Lower lobe of right lung (tissue), 2 donors: ENCODE measurements around the gene SART3. TPM values are rescaled to one million over a fixed set of nuclear protein-coding genes. Genes with fewer than 3 reads are reported as not detected.

Experiments used
- ATAC-seq, 2 donors: fragments of 200-7000 bp; cut with Tn5 transposase; one replicate each; pipeline ENCODE4 v1.9.1; 2020 to 2022; ENCODE audit warnings: mild to moderate bottlenecking in 2 of 2, moderate library complexity in 2 of 2
- DNase-seq: peaks from one replicate; pipeline ENCODE4 v3.0.0-alpha.2; 2020
- H3K27ac ChIP-seq: fragments of 200-600 bp; one replicate; pipeline ENCODE4 v1.8.0; 2022
- H3K27me3 ChIP-seq: fragments of 200-600 bp; one replicate; pipeline ENCODE4 v1.8.0; 2022; ENCODE audit warnings: low read depth
- H3K36me3 ChIP-seq: fragments of 200-600 bp; one replicate; pipeline ENCODE4 v1.8.0; 2022; ENCODE audit warnings: mild to moderate bottlenecking
- H3K4me1 ChIP-seq: fragments of 200-600 bp; one replicate; pipeline ENCODE4 v1.8.0; 2022
- H3K4me3 ChIP-seq: fragments of 200-600 bp; one replicate; pipeline ENCODE4 v1.8.0; 2022; ENCODE audit warnings: mild to moderate bottlenecking
- H3K9me3 ChIP-seq: fragments of 200-600 bp; one replicate; pipeline ENCODE4 v1.8.0; 2022
- intact Hi-C: fragments of 100-400 bp; cut with DNase I; formaldehyde crosslinking; loops from one replicate; pipeline ENCODE4 v1.11.0; 2022
- total RNA-seq: library from RNA; stranded (reverse); fragmentation: NEBNext Ultra II Directional; extraction: Animal tissue kit (Norgen Biotek cat#: 25700); gene quantifications from one replicate; pipeline ENCODE4 v1.2.1, GENCODE V29; 2021
- TF ChIP-seq, protein P1 (sequence below): fragments of 200-600 bp; IDR thresholded peaks from one replicate; pipeline ENCODE4 v1.8.0; 2022; ENCODE audit warnings: antibody characterized with exemption, mild to moderate bottlenecking
- donor health status: DM: no; HTN: yes; CAD: no; lungs with severe emphysema.

The SART3 gene
- total RNA-seq, 1 donor from 2014 or later, result 42.8 TPM

DNA sequence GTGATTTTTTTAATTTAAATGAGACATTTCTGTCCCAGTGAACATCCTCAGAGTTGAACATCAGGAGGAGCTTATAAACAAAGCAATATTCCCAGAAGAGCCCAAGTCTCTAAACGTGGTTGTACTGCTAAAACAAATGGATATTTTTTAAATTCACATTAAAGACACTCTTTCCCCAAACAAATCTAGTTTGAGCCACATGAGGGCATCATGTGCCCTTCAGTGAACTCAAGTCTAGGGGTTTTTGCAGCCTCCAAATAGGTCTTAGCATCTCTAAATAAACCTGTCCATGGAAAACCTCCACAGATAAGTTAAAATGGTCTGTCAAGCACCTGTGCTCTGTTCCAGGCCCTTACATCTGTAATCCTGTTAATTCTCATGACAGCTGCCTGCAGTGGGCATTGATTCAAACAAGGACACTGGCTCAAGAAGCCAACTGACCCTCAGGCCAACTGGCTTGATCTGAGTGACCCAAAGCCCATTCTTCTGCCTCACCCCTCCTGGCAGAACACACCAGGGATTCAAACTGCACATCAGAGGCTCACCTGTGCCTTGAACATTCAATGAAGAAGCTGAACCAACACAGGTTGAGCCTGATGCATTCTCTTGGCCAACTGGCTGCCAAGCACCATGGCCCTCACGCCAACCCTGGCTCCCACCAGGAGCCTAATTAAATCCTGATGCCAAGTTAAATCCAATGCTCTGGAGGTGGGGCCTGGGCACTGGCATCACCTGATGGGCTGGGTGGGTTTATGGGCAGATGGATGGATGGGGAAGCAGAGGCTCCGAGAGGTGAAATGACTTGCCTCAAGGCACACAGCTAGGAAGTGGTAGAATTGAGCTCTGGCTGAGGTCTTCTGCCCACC is 10.0 kb upstream of the SART3 start:
- H3K9me3 ChIP-seq, result no peaks in the 10 kb centered on the region
- ATAC-seq (no peak), DNase-seq (no peak)
- peaks cover 27% of the 10 kb centered on the region for H3K4me1 ChIP-seq
- no peak overlapping the region for H3K4me3 ChIP-seq
- H3K36me3 ChIP-seq, result peaks cover 44% of the 10 kb centered on the region
- TF ChIP-seq, protein P1, sequence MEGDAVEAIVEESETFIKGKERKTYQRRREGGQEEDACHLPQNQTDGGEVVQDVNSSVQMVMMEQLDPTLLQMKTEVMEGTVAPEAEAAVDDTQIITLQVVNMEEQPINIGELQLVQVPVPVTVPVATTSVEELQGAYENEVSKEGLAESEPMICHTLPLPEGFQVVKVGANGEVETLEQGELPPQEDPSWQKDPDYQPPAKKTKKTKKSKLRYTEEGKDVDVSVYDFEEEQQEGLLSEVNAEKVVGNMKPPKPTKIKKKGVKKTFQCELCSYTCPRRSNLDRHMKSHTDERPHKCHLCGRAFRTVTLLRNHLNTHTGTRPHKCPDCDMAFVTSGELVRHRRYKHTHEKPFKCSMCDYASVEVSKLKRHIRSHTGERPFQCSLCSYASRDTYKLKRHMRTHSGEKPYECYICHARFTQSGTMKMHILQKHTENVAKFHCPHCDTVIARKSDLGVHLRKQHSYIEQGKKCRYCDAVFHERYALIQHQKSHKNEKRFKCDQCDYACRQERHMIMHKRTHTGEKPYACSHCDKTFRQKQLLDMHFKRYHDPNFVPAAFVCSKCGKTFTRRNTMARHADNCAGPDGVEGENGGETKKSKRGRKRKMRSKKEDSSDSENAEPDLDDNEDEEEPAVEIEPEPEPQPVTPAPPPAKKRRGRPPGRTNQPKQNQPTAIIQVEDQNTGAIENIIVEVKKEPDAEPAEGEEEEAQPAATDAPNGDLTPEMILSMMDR, result peak; percentile 15
- no peak overlapping the region for H3K27ac ChIP-seq
- H3K27me3 ChIP-seq, result no peaks in the 10 kb centered on the region
- intact Hi-C loops, result no loop called here

DNA sequence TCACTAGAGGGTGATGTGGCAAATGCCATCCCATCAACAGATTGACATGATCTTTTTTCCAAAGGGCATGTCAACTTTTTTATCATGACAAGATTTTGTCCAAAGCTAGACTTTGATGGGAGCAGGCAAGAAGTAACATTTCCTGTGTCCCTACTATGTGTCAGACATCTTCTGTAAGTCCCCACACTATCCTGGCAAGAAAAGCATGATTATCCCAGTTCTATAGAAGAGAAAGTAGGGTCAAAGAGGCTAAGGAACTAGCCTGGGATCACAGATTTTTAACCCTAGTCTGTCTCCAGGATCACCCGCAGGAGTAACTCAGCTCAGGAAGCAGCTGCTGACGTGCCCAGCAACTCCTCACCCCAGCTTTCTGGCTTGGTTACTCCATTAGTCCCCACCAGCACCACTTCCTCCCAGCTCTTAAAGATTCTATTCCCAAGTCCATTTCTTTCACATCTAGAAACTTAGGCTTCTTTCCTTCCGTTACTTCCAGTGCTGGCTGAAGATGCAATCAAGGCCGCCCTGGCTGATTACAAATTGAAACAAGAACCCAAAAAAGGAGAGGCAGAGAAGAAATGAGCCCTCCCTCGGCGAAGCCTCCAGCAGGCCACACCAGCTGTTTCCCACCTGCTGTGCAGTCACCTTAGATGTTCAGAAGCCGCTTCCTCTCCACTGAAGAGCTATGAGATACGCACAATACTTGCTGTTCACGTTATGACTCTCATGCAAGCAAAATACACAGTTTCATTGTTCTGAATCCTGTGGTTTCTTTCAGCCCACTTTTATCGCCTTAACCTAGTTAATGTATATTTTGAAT is 7.6 kb upstream of the SART3 start:
- intact Hi-C loops, result no loop called here
- H3K27ac ChIP-seq, result peak overlapping the region; percentile 32
- TF ChIP-seq, protein P1, result no peak
- H3K9me3 ChIP-seq, result no peaks in the 10 kb centered on the region
- DNase-seq (no peak), ATAC-seq (no peak)
- H3K4me1 ChIP-seq, result peaks cover 48% of the 10 kb centered on the region
- H3K27me3 ChIP-seq, result no peaks in the 10 kb centered on the region
- H3K36me3 ChIP-seq, result peaks cover 66% of the 10 kb centered on the region
- H3K4me3 ChIP-seq, result no peak overlapping the region

DNA sequence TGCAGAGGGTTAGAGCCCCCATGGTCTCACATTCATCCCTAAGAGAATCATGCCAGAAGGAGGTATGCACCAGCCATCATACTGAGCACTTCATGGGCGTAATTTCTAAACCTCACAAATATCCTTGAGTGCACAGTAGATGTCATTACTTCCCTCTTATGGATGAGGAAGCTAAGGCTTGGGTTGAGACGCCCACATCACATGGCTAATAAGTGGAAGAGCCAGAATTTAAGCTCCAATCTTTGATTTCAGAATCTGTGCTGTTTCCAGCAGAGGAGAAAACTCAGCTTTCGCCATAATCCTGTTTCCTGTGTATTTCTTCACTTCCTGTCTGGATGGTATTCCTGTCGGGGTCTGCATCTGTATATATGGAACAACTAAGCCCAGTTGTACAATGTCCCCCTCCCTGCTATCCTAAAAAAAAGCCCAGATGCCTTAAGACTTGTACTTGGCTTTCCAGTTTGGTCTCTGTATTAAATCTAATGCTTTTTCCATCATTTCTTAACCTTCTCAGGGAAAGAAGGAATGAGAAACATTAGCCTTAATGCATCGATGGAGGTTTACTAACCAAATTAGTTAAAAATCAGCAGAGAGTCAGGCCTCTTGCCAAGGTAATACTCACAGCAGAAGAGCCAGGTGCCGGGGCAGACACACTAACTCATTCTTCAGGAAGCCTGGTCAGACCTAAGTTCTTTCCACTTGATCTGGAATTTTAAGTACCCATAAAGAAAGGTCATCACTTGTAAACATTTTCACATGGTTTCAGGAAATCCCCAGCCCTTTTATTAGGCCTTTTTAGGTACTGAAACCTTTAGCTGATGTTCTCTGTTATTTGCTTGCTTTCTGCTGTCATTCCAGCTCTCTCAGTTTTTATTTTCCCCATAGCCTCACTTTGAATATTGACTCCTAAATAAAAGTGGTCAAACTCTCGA is 6.7 kb upstream of the SART3 start:
- Histone ChIP-seq H3K27ac (peak overlapping the region; percentile 32), H3K36me3 (peaks cover 66% of the 10 kb centered on the region), H3K4me1 (peaks cover 55% of the 10 kb centered on the region), H3K27me3 (no peaks in the 10 kb centered on the region), H3K9me3 (no peaks in the 10 kb centered on the region), H3K4me3 (no peak overlapping the region)
- DNase-seq (no peak), ATAC-seq (peak; percentile 26 to 41)
- intact Hi-C loops, result no loop called here
- TF ChIP-seq, protein P1, result no peak

DNA sequence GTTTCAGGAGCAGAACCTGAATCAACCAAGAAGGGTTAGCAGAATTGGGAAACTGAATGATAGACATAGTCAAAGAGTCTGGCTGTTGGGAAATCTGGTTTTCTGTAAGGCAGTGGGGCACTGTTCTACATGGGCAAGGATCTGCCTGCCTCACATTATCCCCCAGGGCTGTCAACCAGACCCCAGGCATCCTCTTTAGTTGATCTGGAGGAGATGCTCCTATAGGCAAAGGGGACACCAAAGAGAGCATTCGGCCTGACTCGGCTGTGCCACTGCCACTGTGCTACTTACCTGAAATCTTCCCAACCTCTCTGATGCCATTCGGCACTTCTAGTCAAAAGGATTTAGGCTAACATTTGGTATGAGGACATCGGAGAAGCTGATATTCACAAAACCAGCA is 5.5 kb upstream of the SART3 start:
- no peak overlapping the region for H3K4me3 ChIP-seq
- peaks cover 66% of the 10 kb centered on the region for H3K36me3 ChIP-seq
- peaks cover 55% of the 10 kb centered on the region for H3K4me1 ChIP-seq
- ATAC-seq (no peak), DNase-seq (no peak)
- no peaks in the 10 kb centered on the region for H3K9me3 ChIP-seq
- intact Hi-C loops, result no loop called here
- no peaks in the 10 kb centered on the region for H3K27me3 ChIP-seq
- TF ChIP-seq, protein P1, result no peak
- H3K27ac ChIP-seq, result peak overlapping the region; percentile 48

DNA sequence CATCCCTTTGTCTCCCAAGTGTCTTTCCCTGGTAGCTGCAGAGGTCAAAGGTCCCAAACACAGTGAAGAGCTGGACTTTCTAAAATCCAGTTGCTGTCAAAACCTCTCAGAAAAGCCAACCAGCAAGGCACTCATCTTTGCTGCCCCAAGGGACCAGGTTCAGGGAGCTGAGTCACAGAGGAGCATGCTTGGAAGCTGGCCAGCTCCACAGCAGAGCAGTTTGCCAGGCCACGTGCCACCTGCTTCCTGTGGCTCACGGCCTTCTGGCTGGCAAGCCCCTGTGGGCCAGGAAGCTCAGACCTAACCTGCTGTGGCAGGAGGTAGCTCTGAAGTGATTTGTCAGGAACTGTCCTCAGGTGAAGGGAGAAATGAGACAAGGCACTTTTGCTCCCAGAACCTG is 5.0 kb upstream of the SART3 start:
- H3K36me3 ChIP-seq, result peaks cover 66% of the 10 kb centered on the region
- no peak overlapping the region for H3K4me3 ChIP-seq
- H3K27me3 ChIP-seq, result no peaks in the 10 kb centered on the region
- TF ChIP-seq, protein P1, result no peak
- ATAC-seq, result peak in 1 of 2 donors; percentile 6
- H3K4me1 ChIP-seq, result peaks cover 55% of the 10 kb centered on the region
- H3K27ac ChIP-seq, result peak overlapping the region; percentile 48
- intact Hi-C loops, result no loop called here
- DNase-seq, result peak; percentile 80
- no peaks in the 10 kb centered on the region for H3K9me3 ChIP-seq
